Activated naive CD4-positive, alpha-beta T cell treated with anti-CD3 and anti-CD28 coated beads, Interleukin-2, amount 50 U/mL, for 16 hours (primary cell): ENCODE data around the gene GGT6.

Experiments
- DNase-seq: peaks from one replicate; pipeline ENCODE4 v3.0.0-alpha.2; 2020

The GGT6 gene

DNA sequence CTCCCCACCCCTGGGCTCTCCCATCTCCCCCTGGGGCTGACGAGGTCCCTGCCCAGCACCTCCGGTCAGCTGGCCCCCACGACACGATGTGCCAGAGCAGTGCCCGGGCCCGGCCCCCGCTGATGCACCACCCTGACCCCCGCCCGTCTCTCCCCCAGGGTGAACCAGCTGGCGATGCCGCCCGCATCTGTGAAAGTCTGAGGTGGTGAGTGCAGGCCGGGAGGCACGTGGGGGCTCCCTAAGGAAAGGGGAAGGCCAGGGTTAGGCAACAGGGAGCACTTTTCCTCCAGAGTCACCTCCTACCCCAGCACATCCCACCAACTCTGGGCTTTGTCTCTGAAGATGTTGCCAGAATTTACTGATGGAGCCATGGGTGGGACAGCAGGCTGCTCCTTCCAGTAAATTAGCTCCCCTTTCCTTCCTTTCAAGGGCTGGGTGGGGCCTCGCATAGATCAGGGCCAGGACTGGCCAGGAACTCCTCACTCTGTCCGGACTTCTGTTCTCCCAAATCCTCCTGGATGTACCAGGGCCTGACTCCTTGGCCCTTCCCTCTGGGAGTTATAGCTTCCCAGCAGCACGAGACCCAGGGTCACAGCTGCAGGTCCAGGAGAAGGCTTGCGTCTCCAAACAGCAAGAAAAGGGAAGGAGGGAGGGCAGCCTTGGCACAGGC is 23.5 kb downstream of the GGT6 start:
- DNase-seq, result no peak

DNA sequence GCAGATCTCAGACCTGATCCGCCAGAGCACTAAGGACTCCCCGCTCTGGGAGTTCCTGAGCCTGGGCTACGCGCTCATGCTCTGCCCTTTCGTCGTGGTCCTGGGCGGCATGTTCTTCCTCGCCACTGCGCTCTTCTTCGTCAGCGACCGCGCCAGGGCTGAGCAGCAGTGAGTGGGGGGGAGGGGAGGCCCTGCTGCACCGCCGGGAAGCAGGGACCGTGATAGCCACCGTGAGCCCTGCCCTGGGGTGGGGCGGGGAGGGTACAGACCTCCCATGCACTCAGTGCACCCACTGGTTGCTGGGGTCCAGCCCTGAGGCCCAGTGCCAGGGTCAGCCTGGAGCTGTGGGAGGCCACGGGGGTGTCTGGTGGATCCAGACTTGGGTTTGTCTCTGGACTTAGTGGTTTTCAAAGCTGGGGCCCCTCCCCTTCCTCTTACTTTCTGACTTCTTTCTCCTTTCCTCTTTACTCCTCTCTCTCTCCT is 24.1 kb downstream of the GGT6 start:
- no peak for DNase-seq

DNA sequence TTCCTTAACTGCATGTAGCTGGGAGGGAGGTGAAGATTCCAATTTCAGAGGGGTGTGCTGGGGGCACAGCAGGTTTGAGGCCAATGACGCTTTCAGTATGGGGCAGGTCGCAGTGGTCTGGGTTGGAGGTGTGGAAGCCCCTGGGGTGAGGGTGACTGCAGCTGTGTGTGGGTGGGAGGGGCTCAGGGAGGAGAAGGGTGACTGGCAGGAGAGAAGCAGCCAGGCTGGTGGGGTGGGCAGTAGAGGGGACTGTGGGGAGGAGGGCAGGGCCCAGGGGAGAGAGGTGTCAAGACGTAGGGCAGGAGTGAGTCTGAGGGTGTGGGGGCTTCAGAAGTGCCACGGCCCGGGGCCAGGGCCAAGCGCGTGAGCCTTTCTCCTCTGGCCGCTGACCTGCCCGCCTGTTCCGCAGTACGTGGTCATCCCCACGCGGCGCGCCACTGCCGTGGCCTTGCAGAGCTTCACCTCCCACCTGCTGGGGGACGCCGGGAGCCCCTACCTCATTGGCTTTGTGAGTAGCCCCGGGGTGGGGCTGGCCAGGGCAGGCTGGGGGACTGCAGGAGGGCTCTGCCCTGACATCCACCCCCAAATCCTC is 24.6 kb downstream of the GGT6 start:
- no peak for DNase-seq

GRCh38 chr17:4534928-4535666 is 25.3 kb downstream of the GGT6 start:
- no peak for DNase-seq

GRCh38 chr17:4534515-4534914 is 25.9 kb downstream of the GGT6 start:
- no peak for DNase-seq

- no peak for DNase-seq
Observed at GRCh38 chr17:4533523-4534504, 26.6 kb downstream of the GGT6 start.

GRCh38 chr17:4532860-4533522 is 27.4 kb downstream of the GGT6 start:
- DNase-seq, result no peak

DNA sequence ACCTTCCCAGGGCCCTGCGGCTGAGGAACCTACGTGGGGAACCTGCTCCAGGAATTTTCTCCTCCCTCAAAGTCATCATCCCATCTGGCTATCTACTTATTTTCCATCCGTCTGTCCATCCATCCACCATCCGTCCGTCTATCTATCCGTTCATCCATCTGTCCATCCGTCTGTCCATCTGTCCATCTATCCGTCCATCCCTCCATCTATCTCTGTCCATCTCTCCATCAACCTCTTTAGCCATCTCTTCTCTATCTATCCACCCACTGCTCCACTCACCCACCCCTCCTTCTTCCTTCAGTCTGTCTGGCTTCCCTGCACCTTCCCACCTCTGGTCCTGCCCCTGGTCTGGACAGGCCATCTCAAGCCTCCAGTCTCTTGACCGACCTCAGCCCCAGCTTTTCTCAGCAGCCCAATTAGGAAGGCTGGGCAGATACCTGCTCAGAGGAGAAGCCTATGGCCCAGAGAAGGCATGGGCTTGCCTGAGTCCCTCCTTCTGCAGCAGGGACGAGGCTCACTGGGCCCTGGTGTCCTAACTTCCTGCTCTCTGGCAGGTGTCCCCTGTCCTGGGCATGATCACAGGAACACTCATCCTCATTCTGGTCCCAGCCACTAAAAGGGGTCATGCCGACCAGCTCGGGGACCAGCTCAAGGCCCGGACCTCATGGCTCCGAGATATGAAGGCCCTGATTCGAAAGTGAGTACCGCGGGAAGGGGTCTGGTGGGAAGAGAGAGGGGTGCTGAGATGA is 28.2 kb downstream of the GGT6 start:
- no peak for DNase-seq

DNA sequence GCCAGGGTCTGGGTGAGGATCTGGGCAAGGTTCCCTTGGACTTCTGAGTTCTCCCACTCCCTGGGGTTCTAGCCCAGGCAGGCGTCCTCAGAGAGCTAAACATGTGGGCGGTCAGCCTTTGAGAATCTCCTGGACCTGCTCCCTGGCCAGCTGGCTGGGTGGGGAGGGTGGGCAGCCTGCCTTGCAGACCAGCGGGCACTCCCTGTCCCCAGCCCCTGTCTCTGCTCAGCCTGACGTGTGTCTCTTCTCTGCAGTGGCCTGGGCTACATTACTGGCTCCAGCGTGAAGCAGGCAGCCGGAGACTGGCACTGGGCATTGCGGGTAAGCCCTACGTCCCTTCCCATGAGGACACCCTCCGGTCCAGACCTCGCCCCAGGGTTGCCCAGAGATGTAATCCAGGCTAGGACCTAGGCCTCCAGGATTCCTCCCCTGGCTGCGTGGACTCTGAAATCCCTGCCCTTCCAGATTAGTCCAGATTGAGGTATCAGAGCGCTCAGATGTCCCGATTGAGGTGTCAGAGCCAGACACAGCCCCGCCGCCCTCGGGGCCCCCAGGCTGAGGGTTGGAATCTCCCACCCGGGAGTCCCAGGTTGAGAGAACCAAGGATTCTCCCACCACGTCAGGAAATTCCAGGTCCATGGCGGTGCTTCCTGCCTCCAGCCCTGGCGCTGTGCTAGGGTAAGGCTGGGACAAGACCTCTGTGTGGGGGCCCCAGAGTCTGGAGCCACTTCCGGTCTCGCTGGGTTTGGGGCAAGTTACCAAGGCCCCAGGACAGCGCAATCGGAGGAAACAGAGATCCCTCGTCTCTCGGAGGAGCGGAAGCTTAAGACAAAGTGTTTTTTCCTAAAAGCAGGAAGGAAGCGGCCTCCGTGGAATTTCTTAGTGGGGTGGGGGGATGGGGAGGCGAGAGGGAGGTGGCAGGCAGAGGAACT is 29.3 kb downstream of the GGT6 start:
- DNase-seq, result no peak

DNA sequence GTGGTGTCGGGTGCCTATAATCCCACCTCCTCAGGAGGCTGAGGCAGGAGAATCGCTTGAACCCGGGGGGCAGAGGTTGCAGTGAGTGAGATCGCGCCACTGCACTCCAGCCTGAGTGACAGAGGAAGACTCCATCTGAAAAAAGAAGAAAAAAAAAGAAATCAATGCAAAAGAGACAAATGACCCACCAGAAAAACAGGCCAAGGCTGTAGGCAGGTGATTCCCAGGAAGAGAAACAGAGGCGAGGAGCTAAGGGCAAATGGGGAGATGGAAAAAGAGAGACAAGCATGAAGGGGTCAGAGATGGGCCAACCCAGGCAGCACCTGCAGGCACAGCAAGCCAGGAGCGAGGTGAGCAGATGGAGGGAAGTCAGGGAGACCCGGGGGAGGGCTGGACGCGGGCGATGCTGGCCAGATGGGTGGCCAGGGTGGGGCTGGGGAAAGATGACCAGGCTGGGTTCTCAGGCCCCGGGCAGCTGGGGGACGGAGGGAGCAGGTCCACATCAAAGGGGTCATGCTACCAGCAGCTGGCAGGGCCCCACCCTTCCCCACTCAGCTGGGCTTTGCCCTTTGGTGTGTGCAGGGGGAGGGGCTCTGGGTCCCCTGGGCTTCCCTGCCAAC is 30.7 kb downstream of the GGT6 start:
- DNase-seq, result no peak

GRCh38 chr17:4527566-4528125 is 32.7 kb downstream of the GGT6 start:
- DNase-seq, result no peak

DNA sequence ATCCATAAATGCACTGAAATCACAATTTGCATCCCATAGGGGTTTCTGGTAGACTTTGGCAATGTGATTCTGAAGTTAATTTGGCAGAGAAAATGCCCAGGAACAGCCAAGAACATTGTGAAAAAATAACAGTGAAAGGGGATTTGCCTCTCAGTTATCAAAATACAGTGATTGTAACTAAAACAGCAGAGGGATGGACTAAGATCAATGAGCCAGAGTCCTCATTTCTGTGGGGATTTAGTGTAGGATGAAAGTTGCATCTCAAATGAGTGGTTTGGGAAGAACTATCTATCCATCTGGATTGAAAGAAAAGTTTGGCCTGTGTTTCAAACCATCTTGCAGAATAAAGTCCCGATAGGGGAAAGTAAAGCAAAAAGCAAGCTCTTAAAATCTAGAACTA is 33.2 kb downstream of the GGT6 start:
- no peak for DNase-seq

DNA sequence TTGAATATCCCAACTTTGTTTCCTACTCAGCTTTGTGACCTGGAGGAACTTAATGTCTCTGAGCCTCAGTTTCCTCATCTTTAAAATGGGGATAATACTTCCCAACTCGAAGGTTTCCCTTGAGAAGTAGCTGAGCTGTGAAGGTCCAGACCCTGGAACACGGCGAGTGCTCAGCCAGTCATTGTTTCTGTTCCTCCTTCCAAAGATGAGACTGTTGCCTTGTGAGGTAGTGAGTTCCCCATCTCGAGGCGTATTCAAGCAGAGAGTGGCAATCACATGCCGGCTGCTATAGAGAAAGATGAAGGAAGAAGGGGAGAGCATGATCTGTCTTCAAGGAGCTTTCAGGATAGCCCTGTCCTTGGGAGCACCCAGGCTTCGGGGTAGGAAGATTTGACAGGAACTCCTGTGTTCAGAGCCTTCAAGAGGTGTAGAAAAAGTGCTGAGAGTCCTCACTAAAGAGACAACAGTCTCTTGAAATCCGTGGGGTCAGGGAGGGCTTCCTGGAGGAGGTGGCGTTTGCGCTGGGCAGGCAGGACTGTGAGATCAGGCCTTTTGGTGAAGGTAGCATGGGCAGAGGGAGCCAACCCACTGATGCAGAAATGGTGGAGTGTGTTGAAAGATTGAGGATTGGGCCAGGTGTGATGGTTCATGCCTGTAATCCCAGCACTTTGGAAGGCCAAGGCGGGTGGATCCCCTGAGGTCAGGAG is 34.5 kb downstream of the GGT6 start:
- no peak for DNase-seq

DNA sequence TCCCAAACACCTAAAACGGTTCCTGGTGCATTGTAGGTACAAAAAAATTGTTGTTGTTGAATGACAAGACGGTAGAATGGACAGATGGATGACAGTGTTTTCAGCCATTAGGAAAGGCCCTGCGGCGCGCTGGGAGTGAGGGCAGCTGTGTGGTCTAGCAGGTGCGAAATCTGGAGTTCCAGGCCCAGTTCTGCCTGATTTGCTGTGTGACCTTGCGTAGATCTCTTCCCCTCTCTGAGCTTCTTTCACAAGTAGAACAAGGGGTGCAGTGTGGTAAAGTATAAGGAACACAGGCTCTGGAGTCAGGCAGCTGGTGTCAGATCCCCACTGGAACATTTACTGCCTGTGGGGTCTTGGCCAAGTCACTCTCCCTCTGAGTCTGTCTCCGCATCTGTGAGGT is 36.4 kb downstream of the GGT6 start:
- no peak for DNase-seq

- no peak for DNase-seq
Observed at GRCh38 chr17:4522661-4523060, 37.7 kb downstream of the GGT6 start.

DNA sequence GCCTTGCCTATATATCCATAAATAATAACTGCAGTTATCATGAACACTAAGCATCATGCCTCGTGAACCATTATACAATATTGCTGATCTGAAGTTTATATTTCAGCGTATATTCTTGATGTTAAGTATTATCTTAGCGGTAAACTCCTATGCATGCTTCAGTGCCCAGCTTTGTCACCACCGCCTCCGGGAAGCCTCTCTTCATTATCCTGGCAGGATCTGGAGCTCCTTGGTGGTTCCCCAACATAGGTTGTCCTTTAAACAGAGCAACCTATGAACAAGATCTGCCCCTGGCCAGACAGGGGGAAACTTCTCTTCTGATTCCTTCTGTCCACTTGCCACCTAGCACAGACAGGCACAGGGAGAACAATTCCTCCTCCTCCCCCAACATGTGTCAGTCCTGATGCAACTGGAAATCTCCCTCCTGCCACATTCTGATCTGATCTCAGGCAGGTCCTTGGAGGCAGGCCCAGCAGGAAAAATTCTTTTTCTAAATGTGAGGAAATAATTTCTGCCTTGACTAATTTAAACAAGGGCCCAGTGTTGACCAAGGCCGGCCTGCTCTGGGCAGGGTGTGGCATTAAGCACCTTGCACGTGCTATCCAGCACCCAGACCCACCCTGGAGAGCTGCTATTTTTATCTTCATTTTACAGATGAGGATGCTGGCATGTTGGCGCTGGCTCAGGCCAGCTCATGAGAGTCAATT is 39.3 kb downstream of the GGT6 start:
- no peak for DNase-seq

DNA sequence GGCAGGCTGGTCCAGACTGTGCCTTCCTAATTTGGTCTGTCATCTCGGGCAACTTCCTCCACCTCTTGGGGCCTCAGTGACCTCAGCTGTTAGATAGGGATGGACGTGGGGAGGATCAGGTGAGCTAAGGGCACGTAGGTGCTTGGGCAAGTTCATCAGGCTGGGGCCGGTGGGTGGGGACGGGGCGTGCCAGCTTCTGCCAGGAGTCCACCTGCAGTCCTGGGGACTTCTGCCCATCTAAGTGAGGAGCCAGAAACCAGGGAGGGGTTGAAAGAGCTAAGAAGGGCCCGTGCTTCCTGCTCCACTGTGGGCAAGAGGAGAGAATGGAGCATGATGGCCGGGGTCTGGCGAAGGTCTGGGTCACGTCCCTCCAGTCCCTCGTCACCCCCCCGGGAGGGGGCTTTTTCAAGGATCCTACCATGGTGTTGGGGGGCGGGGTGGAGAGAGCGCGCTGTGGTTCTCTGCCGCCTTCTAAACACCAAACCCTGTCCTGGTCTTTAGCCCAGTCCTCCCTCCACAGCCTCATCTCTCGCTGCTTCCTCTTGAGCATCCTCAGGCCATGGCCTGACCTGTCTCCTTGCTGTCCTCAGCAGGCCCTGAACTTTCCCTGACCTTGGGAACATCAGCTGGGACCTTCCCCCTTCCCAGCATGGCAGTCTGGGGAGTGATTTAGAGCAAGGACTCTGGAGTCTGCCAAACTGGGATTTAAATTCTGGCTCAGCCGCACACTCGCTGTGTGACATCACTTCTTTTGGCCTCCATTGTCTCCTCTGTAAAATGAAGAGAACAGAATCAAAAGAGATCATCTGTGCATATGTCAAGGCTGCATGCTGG is 40.1 kb downstream of the GGT6 start:
- no peak for DNase-seq
